Measurements from ENCODE around the gene EID2B. TPM values are rescaled to one million over a fixed set of nuclear protein-coding genes. Genes with fewer than 3 reads are reported as not detected.

EID2B gene
- total and polyA plus RNA-seq, 10 of the 15 experiments (the other 5 are each of a cell fraction or from before 2014, with no cell fraction given): 2.9 to 10.1 (median 5.0) TPM

GRCh38 chr19:39494661-39495060 lies 38.0 kb downstream of the EID2B start (continued):
- no peak for TF ChIP-seq CHD1 (IDR thresholded peaks at IDR 0.05; ENCODE audit: low read depth, low read length)

GRCh38 chr19:39492788-39493187 lies 39.9 kb downstream of the EID2B start:
- BruUV-seq (replicated peaks): no TSS peak
- in situ Hi-C loops (cut with MboI): no loop called here
- Histone ChIP-seq H3K36me3 (ENCODE audit: control insufficient read depth in 2 of 2, insufficient read depth in 2 of 2, low read length in 1 of 2) (peaks cover 14 to 18% of the 10 kb centered on the region in 2 experiments; a peak in 3 of 4 replicates), H3K4me1 (ENCODE audit: control insufficient read depth, insufficient read depth, low read length) (peaks cover 2% of the 10 kb centered on the region; the same call in 1 of the 2 replicates), H4K20me1 (ENCODE audit: control insufficient read depth, insufficient read depth) (no peaks in the 10 kb centered on the region), H2AFZ (ENCODE audit: control insufficient read depth, low read depth, low read length) (no peak overlapping the region), H3K9ac (ENCODE audit: control insufficient read depth, insufficient read depth, low read length) (no peak overlapping the region), H3K27ac (ENCODE audit: control insufficient read depth, insufficient read depth) (no peak overlapping the region), H3K4me3 (no peak overlapping the region), H3K79me2 (ENCODE audit: control insufficient read depth, insufficient read depth, low read length) (no peaks in the 10 kb centered on the region), H3K4me2 (ENCODE audit: control insufficient read depth, insufficient read depth) (no peak overlapping the region), H3K27me3 (replicated peaks in 1 of 2; ENCODE audit: control insufficient read depth in 2 of 2, insufficient read depth in 2 of 2, low read length in 1 of 2) (peaks cover 0 to 3% of the 10 kb centered on the region in 2 experiments; a peak in 1 of 4 replicates), H3K9me3 (replicated peaks; ENCODE audit: control insufficient read depth, insufficient read depth, low read length) (no peaks in the 10 kb centered on the region)
- ChIA-PET POLR2A (no interaction called here), SMC1A (ENCODE audit: uncharacterized antibody, unreplicated experiment) (interaction anchor here (0.8 to 1.2 kb wide), 2 partner anchors 42 to 52 kb away, joined by 3 read pairs; no protein-coding TSS in a partner anchor), RAD21 (ENCODE audit: unreplicated experiment) (no interaction called here), CTCF (no interaction called here)
- ATAC-seq: no peak
- no peak for FAIRE-seq
- 66% methylated on average over 2 of the region's 3 CpGs for WGBS (ENCODE audit: insufficient coverage, insufficient replicate concordance, low lambda C conversion rate, missing lambda C conversion rate)
- TF ChIP-seq SMAD1 (IDR thresholded peaks at IDR 0.05; ENCODE audit: low read depth, partially characterized antibody) (no peak), NFXL1 (IDR thresholded peaks at IDR 0.05; ENCODE audit: borderline replicate concordance) (no peak), POLR2AphosphoS5 (IDR thresholded peaks at IDR 0.05; ENCODE audit: low read length) (no peak), EGR1 (IDR thresholded peaks at IDR 0.05; ENCODE audit: borderline replicate concordance in 1 of 2, low read depth in 2 of 2, low read length in 2 of 2) (no peak), ZBTB4 (CRISPR knock-in tag; IDR thresholded peaks at IDR 0.05) (no peak), ZNF622 (IDR thresholded peaks at IDR 0.05) (no peak), KDM1A (IDR thresholded peaks at IDR 0.05; ENCODE audit: borderline replicate concordance) (no peak), SIN3A (IDR thresholded peaks at IDR 0.05; ENCODE audit: low read depth, low read length) (no peak), USF1 (IDR thresholded peaks at IDR 0.05; ENCODE audit: borderline replicate concordance, extremely low read length, insufficient read depth, low read depth, low read length) (no peak), PAX5 (IDR thresholded peaks at IDR 0.05; ENCODE audit: borderline replicate concordance, low read depth, low read length) (no peak), ZSCAN29 (IDR thresholded peaks at IDR 0.05) (no peak), TCF3 (IDR thresholded peaks at IDR 0.05; ENCODE audit: borderline replicate concordance, insufficient read depth, low read depth, low read length) (no peak)
- no peak for DNase-seq (ENCODE audit: low read depth, low spot score)
- intact Hi-C loops (cut with micrococcal nuclease; ENCODE audit: unreplicated experiment): no loop called here
